PC-9 (cell line): ENCODE data around the gene LHCGR.

ENCODE experiments used
- CTCF ChIP-seq: fragments of 200-600 bp; sonication (generic); conservative IDR thresholded peaks from 2 replicates; pipeline ENCODE4 v1.6.1; 2017; ENCODE audit warnings: mixed run types, antibody characterized with exemption, mild to moderate bottlenecking, moderate library complexity
- EZH2 ChIP-seq: fragments of 200-600 bp; sonication (generic); IDR thresholded peaks from 2 replicates; pipeline ENCODE4 v1.8.0; 2017; ENCODE audit warnings: antibody characterized with exemption, low read depth

DNA sequence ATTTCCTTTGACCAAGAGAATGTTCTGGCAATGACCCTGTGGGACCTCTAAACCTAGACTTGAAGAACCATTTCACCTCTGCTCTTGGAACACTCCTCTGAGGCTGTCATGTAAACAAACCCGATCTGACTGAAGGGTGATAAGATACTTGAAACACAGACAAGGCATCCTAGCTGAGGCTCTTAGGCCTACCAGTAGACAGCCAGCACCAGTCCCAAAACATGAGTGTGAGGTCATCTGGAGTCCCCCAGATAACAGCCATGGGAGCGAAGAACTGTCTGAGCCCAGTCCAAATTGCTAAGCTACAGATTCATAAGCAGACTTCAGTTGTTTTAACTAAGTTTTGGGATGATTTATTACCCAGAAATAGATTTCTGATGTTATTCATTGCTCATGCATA is 39.5 kb upstream of the LHCGR start:
- no peak for TF ChIP-seq CTCF
- no peak for TF ChIP-seq EZH2
